Activated naive CD4-positive, alpha-beta T cell treated with anti-CD3 and anti-CD28 coated beads, Interleukin-2, amount 50 U/mL, for 24 hours (primary cell): ENCODE results near the gene EPHA2.
"Not testable (repeated sequence)": the region's sequence is repeated elsewhere in the genome, so short reads cannot be mapped to it uniquely, and the experiment has no call there.

Experiments
- H3K27ac Mint-ChIP-seq: one replicate; pipeline ENCODE4 v1.8.0; 2021; ENCODE audit warnings: mild to moderate bottlenecking, mixed read lengths
- H3K27me3 Mint-ChIP-seq: one replicate; pipeline ENCODE4 v1.8.0; 2021; ENCODE audit warnings: mixed read lengths
- H3K36me3 Mint-ChIP-seq: one replicate; pipeline ENCODE4 v1.8.0; 2021; ENCODE audit warnings: mixed read lengths
- H3K4me1 Mint-ChIP-seq: one replicate; pipeline ENCODE4 v1.8.0; 2021; ENCODE audit warnings: mixed read lengths
- H3K4me3 Mint-ChIP-seq: one replicate; pipeline ENCODE4 v1.8.0; 2021; ENCODE audit warnings: mild to moderate bottlenecking, mixed read lengths
- H3K9me3 Mint-ChIP-seq: one replicate; pipeline ENCODE4 v1.8.0; 2021; ENCODE audit warnings: mixed read lengths

EPHA2 gene

GRCh38 chr1:16174886-16175598 is 19.2 kb upstream of the EPHA2 start:
- Mint-ChIP-seq H3K27me3 (no peaks in the 10 kb centered on the region), H3K9me3 (no peaks in the 10 kb centered on the region), H3K4me3 (no peak overlapping the region), H3K27ac (no peak overlapping the region), H3K4me1 (no peaks in the 10 kb centered on the region), H3K36me3 (no peaks in the 10 kb centered on the region)

- H3K27ac Mint-ChIP-seq, result no peak overlapping the region
- H3K27me3 Mint-ChIP-seq, result no peaks in the 10 kb centered on the region
- no peaks in the 10 kb centered on the region for H3K36me3 Mint-ChIP-seq
- peaks cover 2% of the 10 kb centered on the region for H3K4me1 Mint-ChIP-seq
- H3K4me3 Mint-ChIP-seq, result no peak overlapping the region
- no peaks in the 10 kb centered on the region for H3K9me3 Mint-ChIP-seq
Observed at GRCh38 chr1:16174261-16174868, 18.5 kb upstream of the EPHA2 start.

- H3K4me3 Mint-ChIP-seq, result no peak overlapping the region
- peaks cover 9% of the 10 kb centered on the region for H3K4me1 Mint-ChIP-seq
- H3K27ac Mint-ChIP-seq, result no peak overlapping the region
- no peaks in the 10 kb centered on the region for H3K9me3 Mint-ChIP-seq
- no peaks in the 10 kb centered on the region for H3K36me3 Mint-ChIP-seq
- no peaks in the 10 kb centered on the region for H3K27me3 Mint-ChIP-seq
Observed at GRCh38 chr1:16173447-16174260, 17.8 kb upstream of the EPHA2 start.

GRCh38 chr1:16172964-16173446 is 17.1 kb upstream of the EPHA2 start:
- Mint-ChIP-seq H3K9me3 (no peaks in the 10 kb centered on the region), H3K4me1 (peaks cover 16% of the 10 kb centered on the region), H3K27me3 (no peaks in the 10 kb centered on the region), H3K36me3 (no peaks in the 10 kb centered on the region), H3K4me3 (no peak overlapping the region), H3K27ac (no peak overlapping the region)

GRCh38 chr1:16172218-16172830 is 16.5 kb upstream of the EPHA2 start:
- peaks cover 16% of the 10 kb centered on the region for H3K4me1 Mint-ChIP-seq
- H3K36me3 Mint-ChIP-seq, result no peaks in the 10 kb centered on the region
- H3K9me3 Mint-ChIP-seq, result no peaks in the 10 kb centered on the region
- no peak overlapping the region for H3K4me3 Mint-ChIP-seq
- H3K27ac Mint-ChIP-seq, result no peak overlapping the region
- H3K27me3 Mint-ChIP-seq, result no peaks in the 10 kb centered on the region

GRCh38 chr1:16171314-16172151 is 15.7 kb upstream of the EPHA2 start:
- Mint-ChIP-seq H3K4me1 (peaks cover 18% of the 10 kb centered on the region), H3K4me3 (no peak overlapping the region), H3K27me3 (no peaks in the 10 kb centered on the region), H3K27ac (no peak overlapping the region), H3K36me3 (no peaks in the 10 kb centered on the region), H3K9me3 (no peaks in the 10 kb centered on the region)

GRCh38 chr1:16170283-16170673 is 14.4 kb upstream of the EPHA2 start:
- H3K4me3 Mint-ChIP-seq, result no peak overlapping the region
- no peaks in the 10 kb centered on the region for H3K36me3 Mint-ChIP-seq
- no peaks in the 10 kb centered on the region for H3K27me3 Mint-ChIP-seq
- H3K4me1 Mint-ChIP-seq, result peaks cover 30% of the 10 kb centered on the region
- no peak overlapping the region for H3K27ac Mint-ChIP-seq
- no peaks in the 10 kb centered on the region for H3K9me3 Mint-ChIP-seq

- H3K36me3 Mint-ChIP-seq, result no peaks in the 10 kb centered on the region
- peak overlapping the region; percentile 63 for H3K4me3 Mint-ChIP-seq
- no peaks in the 10 kb centered on the region for H3K27me3 Mint-ChIP-seq
- peaks cover 45% of the 10 kb centered on the region for H3K4me1 Mint-ChIP-seq
- no peak overlapping the region for H3K27ac Mint-ChIP-seq
- no peaks in the 10 kb centered on the region for H3K9me3 Mint-ChIP-seq
Observed at GRCh38 chr1:16168622-16169360, 12.9 kb upstream of the EPHA2 start.

GRCh38 chr1:16168144-16168495 is 12.3 kb upstream of the EPHA2 start:
- not testable (repeated sequence) for H3K27ac Mint-ChIP-seq, H3K9me3 Mint-ChIP-seq

GRCh38 chr1:16167331-16168143 is 11.7 kb upstream of the EPHA2 start:
- peak overlapping the region; percentile 35 for H3K27ac Mint-ChIP-seq
- no peaks in the 10 kb centered on the region for H3K27me3 Mint-ChIP-seq
- H3K4me3 Mint-ChIP-seq, result peak overlapping the region; percentile 63
- H3K4me1 Mint-ChIP-seq, result peaks cover 57% of the 10 kb centered on the region
- no peaks in the 10 kb centered on the region for H3K9me3 Mint-ChIP-seq
- H3K36me3 Mint-ChIP-seq, result no peaks in the 10 kb centered on the region

More at GRCh38 chr1:16168144-16168495, 12.3 kb upstream of the EPHA2 start:
- H3K27me3 Mint-ChIP-seq, H3K36me3 Mint-ChIP-seq: not testable (repeated sequence)
- Mint-ChIP-seq H3K4me3 (peak overlapping the region; percentile 63), H3K4me1 (peaks cover 51% of the 10 kb centered on the region)

- Mint-ChIP-seq H3K9me3 (no peaks in the 10 kb centered on the region), H3K27me3 (no peaks in the 10 kb centered on the region), H3K4me3 (no peak overlapping the region), H3K36me3 (no peaks in the 10 kb centered on the region), H3K4me1 (peaks cover 68% of the 10 kb centered on the region), H3K27ac (peak overlapping the region; percentile 19)
Observed at GRCh38 chr1:16166117-16166516, 10.2 kb upstream of the EPHA2 start.

- Mint-ChIP-seq H3K27me3 (no peaks in the 10 kb centered on the region), H3K36me3 (no peaks in the 10 kb centered on the region), H3K27ac (peak overlapping the region; percentile 10), H3K4me1 (peaks cover 68% of the 10 kb centered on the region), H3K9me3 (no peaks in the 10 kb centered on the region), H3K4me3 (no peak overlapping the region)
Observed at GRCh38 chr1:16165548-16165947, 9.7 kb upstream of the EPHA2 start.

GRCh38 chr1:16165073-16165364 is 9.2 kb upstream of the EPHA2 start:
- Mint-ChIP-seq H3K27me3 (no peaks in the 10 kb centered on the region), H3K4me3 (no peak overlapping the region), H3K36me3 (no peaks in the 10 kb centered on the region), H3K9me3 (no peaks in the 10 kb centered on the region), H3K27ac (no peak overlapping the region), H3K4me1 (peaks cover 70% of the 10 kb centered on the region)
